WTC11 (cell line): Measurements from ENCODE around the gene ANKRD29. TPM values are rescaled to one million over a fixed set of nuclear protein-coding genes. Genes with fewer than 3 reads are reported as not detected.

Experiments used
- ATF1 ChIP-seq: sonication (generic); formaldehyde crosslinking; IDR thresholded peaks from 2 replicates; pipeline ENCODE4 v1.8.1; 2023; ENCODE audit warnings: mild to moderate bottlenecking, moderate library complexity, missing genetic modification reagents
- CREM ChIP-seq: sonication (generic); formaldehyde crosslinking; IDR thresholded peaks from 2 replicates; pipeline ENCODE4 v1.8.1; 2022; ENCODE audit warnings: mild to moderate bottlenecking, missing genetic modification reagents, moderate library complexity
- FOXJ3 ChIP-seq: sonication (generic); formaldehyde crosslinking; IDR thresholded peaks from 2 replicates; pipeline ENCODE4 v1.9.0; 2021; ENCODE audit warnings: missing genetic modification reagents, mild to moderate bottlenecking, borderline replicate concordance
- FOXK1 ChIP-seq: sonication (generic); formaldehyde crosslinking; IDR thresholded peaks from 2 replicates; pipeline ENCODE4 v1.8.0; 2022; ENCODE audit warnings: mild to moderate bottlenecking, moderate library complexity, missing genetic modification reagents
- FOXP1 ChIP-seq: sonication (generic); formaldehyde crosslinking; IDR thresholded peaks from 2 replicates; pipeline ENCODE4 v1.8.0; 2022; ENCODE audit warnings: missing genetic modification reagents, mild to moderate bottlenecking, moderate library complexity, borderline replicate concordance
- GTF2I ChIP-seq: fragments of 250-450 bp; sonication (Bioruptor Pico); conservative IDR thresholded peaks from 2 replicates; pipeline ENCODE4 v1.4.0; 2021; ENCODE audit warnings: mild to moderate bottlenecking
- IRF1 ChIP-seq: sonication (generic); formaldehyde crosslinking; IDR thresholded peaks from 2 replicates; pipeline ENCODE4 v1.8.0; 2023; ENCODE audit warnings: missing genetic modification reagents
- MXD4 ChIP-seq: fragments of 250-450 bp; sonication (Bioruptor Pico); IDR thresholded peaks from 2 replicates; pipeline ENCODE4 v1.8.0; 2021; ENCODE audit warnings: mild to moderate bottlenecking, moderate library complexity, borderline replicate concordance
- NFE2L1 ChIP-seq: sonication (generic); formaldehyde crosslinking; IDR thresholded peaks from 2 replicates; pipeline ENCODE4 v1.8.1; 2023; ENCODE audit warnings: missing genetic modification reagents
- NR1H2 ChIP-seq: sonication (generic); formaldehyde crosslinking; IDR thresholded peaks from 2 replicates; pipeline ENCODE4 v1.9.0; 2021; ENCODE audit warnings: mild to moderate bottlenecking, moderate library complexity, missing genetic modification reagents
- NR2C2 ChIP-seq: sonication (generic); formaldehyde crosslinking; IDR thresholded peaks from 2 replicates; pipeline ENCODE4 v1.8.0; 2022; ENCODE audit warnings: mild to moderate bottlenecking, missing genetic modification reagents
- NR3C1 ChIP-seq: sonication (generic); formaldehyde crosslinking; conservative IDR thresholded peaks from 2 replicates; pipeline ENCODE4 v1.8.1; 2023; ENCODE audit warnings: low read depth, mild to moderate bottlenecking, missing genetic modification reagents
- SOX15 ChIP-seq: fragments of 250-450 bp; sonication (Bioruptor Pico); IDR thresholded peaks from 2 replicates; pipeline ENCODE4 v1.9.0; 2021; ENCODE audit warnings: mild to moderate bottlenecking
- TEAD4 ChIP-seq: sonication (generic); formaldehyde crosslinking; IDR thresholded peaks from 2 replicates; pipeline ENCODE4 v1.8.0; 2022; ENCODE audit warnings: mild to moderate bottlenecking, missing genetic modification reagents
- TP53 ChIP-seq: sonication (generic); formaldehyde crosslinking; IDR thresholded peaks from 2 replicates; pipeline ENCODE4 v1.8.1; 2023; ENCODE audit warnings: mild to moderate bottlenecking, missing genetic modification reagents
- ZBTB21 ChIP-seq: sonication (generic); formaldehyde crosslinking; IDR thresholded peaks from 2 replicates; pipeline ENCODE4 v1.8.1; 2023; ENCODE audit warnings: mild to moderate bottlenecking, missing genetic modification reagents, borderline replicate concordance
- ZNF121 ChIP-seq: sonication (generic); formaldehyde crosslinking; IDR thresholded peaks from 2 replicates; pipeline ENCODE4 v1.8.0; 2023; ENCODE audit warnings: missing genetic modification reagents
- ZNF219 ChIP-seq: sonication (generic); formaldehyde crosslinking; IDR thresholded peaks from 2 replicates; pipeline ENCODE4 v1.8.0; 2023; ENCODE audit warnings: missing genetic modification reagents, mild to moderate bottlenecking, borderline replicate concordance
- ZNF317 ChIP-seq: sonication (generic); formaldehyde crosslinking; IDR thresholded peaks from 2 replicates; pipeline ENCODE4 v1.8.1; 2023; ENCODE audit warnings: low read depth, mild to moderate bottlenecking, moderate library complexity, missing genetic modification reagents, borderline replicate concordance
- ZNF423 ChIP-seq: fragments of 250-450 bp; sonication (Bioruptor Pico); IDR thresholded peaks from 2 replicates; pipeline ENCODE4 v2.1.2; 2022; ENCODE audit warnings: mild to moderate bottlenecking, moderate library complexity
- ZNF512 ChIP-seq: sonication (generic); formaldehyde crosslinking; IDR thresholded peaks from 2 replicates; pipeline ENCODE4 v1.8.1; 2022; ENCODE audit warnings: missing genetic modification reagents, borderline replicate concordance
- ZNF671 ChIP-seq: fragments of 250-450 bp; sonication (Bioruptor Pico); IDR thresholded peaks from 2 replicates; pipeline ENCODE4 v1.8.0; 2021; ENCODE audit warnings: mild to moderate bottlenecking
- total RNA-seq: library from RNA; stranded (reverse); gene quantifications from 3 replicates; pipeline ENCODE4 v1.2.3, GENCODE V29; 2021
- TF ChIP-seq, protein P1 (sequence below): fragments of 250-450 bp; sonication (Bioruptor Pico); IDR thresholded peaks from 2 replicates; pipeline ENCODE4 v1.9.0; 2021; ENCODE audit warnings: mild to moderate bottlenecking, borderline replicate concordance
- TF ChIP-seq, protein P2 (sequence below): fragments of 250-450 bp; sonication (Bioruptor Pico); IDR thresholded peaks from 2 replicates; pipeline ENCODE4 v1.8.0; 2021; ENCODE audit warnings: mild to moderate bottlenecking
- TF ChIP-seq, protein P3 (sequence below): sonication (generic); formaldehyde crosslinking; IDR thresholded peaks from 2 replicates; pipeline ENCODE4 v1.8.1; 2022; ENCODE audit warnings: mild to moderate bottlenecking, moderate library complexity, missing genetic modification reagents
- TF ChIP-seq, protein P4 (sequence below): fragments of 250-450 bp; sonication (Bioruptor Pico); IDR thresholded peaks from 2 replicates; pipeline ENCODE4 v1.9.0; 2021; ENCODE audit warnings: mild to moderate bottlenecking

Gene ANKRD29
- total RNA-seq, 1 experiment from 2014 or later = 4.9 TPM

- TF ChIP-seq, protein P1, sequence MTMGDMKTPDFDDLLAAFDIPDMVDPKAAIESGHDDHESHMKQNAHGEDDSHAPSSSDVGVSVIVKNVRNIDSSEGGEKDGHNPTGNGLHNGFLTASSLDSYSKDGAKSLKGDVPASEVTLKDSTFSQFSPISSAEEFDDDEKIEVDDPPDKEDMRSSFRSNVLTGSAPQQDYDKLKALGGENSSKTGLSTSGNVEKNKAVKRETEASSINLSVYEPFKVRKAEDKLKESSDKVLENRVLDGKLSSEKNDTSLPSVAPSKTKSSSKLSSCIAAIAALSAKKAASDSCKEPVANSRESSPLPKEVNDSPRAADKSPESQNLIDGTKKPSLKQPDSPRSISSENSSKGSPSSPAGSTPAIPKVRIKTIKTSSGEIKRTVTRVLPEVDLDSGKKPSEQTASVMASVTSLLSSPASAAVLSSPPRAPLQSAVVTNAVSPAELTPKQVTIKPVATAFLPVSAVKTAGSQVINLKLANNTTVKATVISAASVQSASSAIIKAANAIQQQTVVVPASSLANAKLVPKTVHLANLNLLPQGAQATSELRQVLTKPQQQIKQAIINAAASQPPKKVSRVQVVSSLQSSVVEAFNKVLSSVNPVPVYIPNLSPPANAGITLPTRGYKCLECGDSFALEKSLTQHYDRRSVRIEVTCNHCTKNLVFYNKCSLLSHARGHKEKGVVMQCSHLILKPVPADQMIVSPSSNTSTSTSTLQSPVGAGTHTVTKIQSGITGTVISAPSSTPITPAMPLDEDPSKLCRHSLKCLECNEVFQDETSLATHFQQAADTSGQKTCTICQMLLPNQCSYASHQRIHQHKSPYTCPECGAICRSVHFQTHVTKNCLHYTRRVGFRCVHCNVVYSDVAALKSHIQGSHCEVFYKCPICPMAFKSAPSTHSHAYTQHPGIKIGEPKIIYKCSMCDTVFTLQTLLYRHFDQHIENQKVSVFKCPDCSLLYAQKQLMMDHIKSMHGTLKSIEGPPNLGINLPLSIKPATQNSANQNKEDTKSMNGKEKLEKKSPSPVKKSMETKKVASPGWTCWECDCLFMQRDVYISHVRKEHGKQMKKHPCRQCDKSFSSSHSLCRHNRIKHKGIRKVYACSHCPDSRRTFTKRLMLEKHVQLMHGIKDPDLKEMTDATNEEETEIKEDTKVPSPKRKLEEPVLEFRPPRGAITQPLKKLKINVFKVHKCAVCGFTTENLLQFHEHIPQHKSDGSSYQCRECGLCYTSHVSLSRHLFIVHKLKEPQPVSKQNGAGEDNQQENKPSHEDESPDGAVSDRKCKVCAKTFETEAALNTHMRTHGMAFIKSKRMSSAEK (CRISPR knock-in tag) = no peak
- TF ChIP-seq NR1H2 (no peak), ZBTB21 (CRISPR knock-in tag) (no peak), NFE2L1 (CRISPR knock-in tag) (0 out of 2 replicates have a peak, but pooled peaks have one; percentile 66), GTF2I (CRISPR knock-in tag) (no peak), FOXJ3 (CRISPR knock-in tag) (no peak), SOX15 (CRISPR knock-in tag) (no peak), ZNF317 (0 out of 2 replicates have a peak, but pooled peaks have one; percentile 30), ATF1 (CRISPR knock-in tag) (0 out of 2 replicates have a peak, but pooled peaks have one; percentile 11), TP53 (peak; percentile 59), ZNF512 (CRISPR knock-in tag) (no peak), ZNF219 (CRISPR knock-in tag) (no peak), FOXK1 (CRISPR knock-in tag) (0 out of 2 replicates have a peak, but pooled peaks have one; percentile 42), ZNF671 (CRISPR knock-in tag) (no peak), ZNF121 (CRISPR knock-in tag) (peak; percentile 24; the same call in 1 of the 2 replicates), NR3C1 (CRISPR knock-in tag) (no peak), FOXP1 (CRISPR knock-in tag) (peak; percentile 19; the same call in 1 of the 2 replicates), MXD4 (CRISPR knock-in tag) (no peak), TEAD4 (no peak), CREM (CRISPR knock-in tag) (no peak), NR2C2 (no peak), ZNF423 (CRISPR knock-in tag) (no peak), IRF1 (CRISPR knock-in tag) (peak; percentile 63; the same call in 1 of the 2 replicates)
- TF ChIP-seq, protein P2, sequence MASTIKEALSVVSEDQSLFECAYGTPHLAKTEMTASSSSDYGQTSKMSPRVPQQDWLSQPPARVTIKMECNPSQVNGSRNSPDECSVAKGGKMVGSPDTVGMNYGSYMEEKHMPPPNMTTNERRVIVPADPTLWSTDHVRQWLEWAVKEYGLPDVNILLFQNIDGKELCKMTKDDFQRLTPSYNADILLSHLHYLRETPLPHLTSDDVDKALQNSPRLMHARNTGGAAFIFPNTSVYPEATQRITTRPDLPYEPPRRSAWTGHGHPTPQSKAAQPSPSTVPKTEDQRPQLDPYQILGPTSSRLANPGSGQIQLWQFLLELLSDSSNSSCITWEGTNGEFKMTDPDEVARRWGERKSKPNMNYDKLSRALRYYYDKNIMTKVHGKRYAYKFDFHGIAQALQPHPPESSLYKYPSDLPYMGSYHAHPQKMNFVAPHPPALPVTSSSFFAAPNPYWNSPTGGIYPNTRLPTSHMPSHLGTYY = no peak
- TF ChIP-seq, protein P3, sequence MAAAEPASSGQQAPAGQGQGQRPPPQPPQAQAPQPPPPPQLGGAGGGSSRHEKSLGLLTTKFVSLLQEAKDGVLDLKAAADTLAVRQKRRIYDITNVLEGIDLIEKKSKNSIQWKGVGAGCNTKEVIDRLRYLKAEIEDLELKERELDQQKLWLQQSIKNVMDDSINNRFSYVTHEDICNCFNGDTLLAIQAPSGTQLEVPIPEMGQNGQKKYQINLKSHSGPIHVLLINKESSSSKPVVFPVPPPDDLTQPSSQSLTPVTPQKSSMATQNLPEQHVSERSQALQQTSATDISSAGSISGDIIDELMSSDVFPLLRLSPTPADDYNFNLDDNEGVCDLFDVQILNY = no peak
- TF ChIP-seq, protein P4, sequence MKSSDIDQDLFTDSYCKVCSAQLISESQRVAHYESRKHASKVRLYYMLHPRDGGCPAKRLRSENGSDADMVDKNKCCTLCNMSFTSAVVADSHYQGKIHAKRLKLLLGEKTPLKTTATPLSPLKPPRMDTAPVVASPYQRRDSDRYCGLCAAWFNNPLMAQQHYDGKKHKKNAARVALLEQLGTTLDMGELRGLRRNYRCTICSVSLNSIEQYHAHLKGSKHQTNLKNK (CRISPR knock-in tag) = no peak
These were observed 27.1 kb upstream of the ANKRD29 start (continued) for GRCh38 chr18:23689616-23690504.
